Keratinocyte (primary cell): ENCODE measurements around the gene MST1. TPM values are rescaled to one million over a fixed set of nuclear protein-coding genes. Genes with fewer than 3 reads are reported as not detected.

Source experiments
- DNase-seq: peaks from one replicate; pipeline ENCODE4 v3.0.0-alpha.2; 2011; ENCODE audit warnings: low read depth, missing footprints, low spot score
- FAIRE-seq: peaks from 2 replicates; lab custom pipeline; 2011; peaks lifted over from hg19 to GRCh38; lab: Jason Lieb, UNC
- H2AFZ ChIP-seq: 2 replicates; pipeline ENCODE4 v1.6.0; 2012; ENCODE audit warnings: low read length, control low read depth, inconsistent platforms; ENCODE audit not compliant: control insufficient read depth
- H3K27ac ChIP-seq: 2 replicates; pipeline ENCODE4 v1.5.1; 2011; ENCODE audit warnings: low read length; ENCODE audit not compliant: control insufficient read depth, insufficient read depth
- H3K27me3 ChIP-seq: 3 replicates; pipeline ENCODE4 v1.6.0; 2011; ENCODE audit warnings: low read length; ENCODE audit not compliant: control insufficient read depth, insufficient read depth; ENCODE audit errors: extremely low read depth
- H3K36me3 ChIP-seq, 2 experiments: 2 replicates in 1 of 2; 3 replicates in 1 of 2; pipeline ENCODE4 v1.5.1; 2011; ENCODE audit warnings: low read length in 2 of 2, mild to moderate bottlenecking in 1 of 2; ENCODE audit not compliant: control insufficient read depth in 2 of 2, insufficient read depth in 2 of 2; ENCODE audit errors: extremely low read depth in 1 of 2
- H3K4me1 ChIP-seq: 3 replicates; pipeline ENCODE4 v1.5.1; 2011; ENCODE audit warnings: low read length; ENCODE audit not compliant: control insufficient read depth, insufficient read depth; ENCODE audit errors: extremely low read depth
- H3K4me2 ChIP-seq: 3 replicates; pipeline ENCODE4 v1.6.0; 2011; ENCODE audit warnings: low read depth, low read length; ENCODE audit not compliant: control insufficient read depth, insufficient read depth; ENCODE audit errors: extremely low read depth
- H3K4me3 ChIP-seq, 3 experiments: fragments of 200-600 bp in 1 of 3; sonication (generic) in 1 of 3; 2 replicates in 2 of 3; 3 replicates in 1 of 3; pipeline ENCODE4 v1.5.1; 2011 to 2016; ENCODE audit warnings: low read length in 3 of 3, mild to moderate bottlenecking in 3 of 3, control low read depth in 2 of 3, inconsistent platforms in 1 of 3, low read depth in 1 of 3, mixed read lengths in 1 of 3, mixed run types in 1 of 3, moderate library complexity in 1 of 3; ENCODE audit not compliant: control insufficient read depth in 2 of 3, insufficient read depth in 2 of 3; ENCODE audit errors: extremely low read depth in 1 of 3
- H3K79me2 ChIP-seq: 2 replicates; pipeline ENCODE4 v1.6.0; 2012; ENCODE audit warnings: low read length; ENCODE audit not compliant: control insufficient read depth, insufficient read depth
- H3K9ac ChIP-seq: 3 replicates; pipeline ENCODE4 v1.6.0; 2011; ENCODE audit warnings: low read length; ENCODE audit not compliant: control insufficient read depth, insufficient read depth; ENCODE audit errors: extremely low read depth
- H3K9me1 ChIP-seq: 3 replicates; pipeline ENCODE4 v1.6.0; 2011; ENCODE audit warnings: low read length; ENCODE audit not compliant: control insufficient read depth, insufficient read depth; ENCODE audit errors: extremely low read depth
- H3K9me3 ChIP-seq: 2 replicates; pipeline ENCODE4 v1.5.1; 2012; ENCODE audit warnings: low read depth, low read length; ENCODE audit not compliant: control insufficient read depth
- H4K20me1 ChIP-seq: 3 replicates; pipeline ENCODE4 v1.6.0; 2011; ENCODE audit warnings: low read length; ENCODE audit not compliant: control insufficient read depth, insufficient read depth; ENCODE audit errors: extremely low read depth
- CTCF ChIP-seq, 3 experiments: IDR thresholded peaks in 1 of 3; conservative IDR thresholded peaks in 1 of 3; optimal IDR thresholded peaks in 1 of 3; 2 replicates in 2 of 3; 3 replicates in 1 of 3; pipeline versions ENCODE3 to v1.5.1; 2011; ENCODE audit warnings: low read length in 3 of 3, mild to moderate bottlenecking in 3 of 3, moderate library complexity in 2 of 3, control low read depth in 1 of 3, inconsistent platforms in 1 of 3; ENCODE audit not compliant: insufficient read depth in 2 of 3; ENCODE audit errors: extremely low read depth in 1 of 3
- EZH2 ChIP-seq: IDR thresholded peaks from one replicate; pipeline ENCODE4 v1.6.1; 2012; ENCODE audit warnings: inconsistent platforms, mild to moderate bottlenecking, low read length, moderate library complexity
- dilution Hi-C: fragments of 300-500 bp; cut with MboI; formaldehyde crosslinking; loops from one replicate; pipeline ENCODE4 v1.7.0; 2020; ENCODE audit warnings: low sequenced_read_pairs; ENCODE audit not compliant: extremely low pct_ligation_motif_present
- polyA plus RNA-seq, 5 experiments: library from polyadenylated mRNA; depleted of rRNA in 3 of 5; stranded (reverse) in 3 of 5; stranded (forward) in 1 of 5; unstranded in 1 of 5; fragments of >200 nt; gene quantifications; 1 replicate in 1 of 5; 2 replicates in 3 of 5; 3 replicates in 1 of 5; pipeline versions ENCODE4 v1.2.1 to v1.2.3, GENCODE V29; 2011 to 2012; ENCODE audit warnings: missing spikeins in 2 of 5, low read depth in 1 of 5, low replicate concordance in 1 of 5

MST1 gene
- polyA plus RNA-seq, 1 donor (not counting 4 experiments of a cell fraction or from before 2014, with no cell fraction given): 5.2 TPM

- dilution Hi-C loops: loop anchor here (25.0 kb wide), 1 partner anchor 92 kb away; the partner anchor contains the start of gene BSN
Measured at GRCh38 chr3:49654176-49654825, 35.0 kb downstream of the MST1 start.

GRCh38 chr3:49653621-49654020, 35.7 kb downstream of the MST1 start:
- no peaks in the 10 kb centered on the region for H3K9me3 ChIP-seq
- H4K20me1 ChIP-seq: no peaks in the 10 kb centered on the region
- dilution Hi-C loops: loop anchor here (25.0 kb wide), 1 partner anchor 91 kb away; the partner anchor contains the start of gene BSN
- H3K27ac ChIP-seq: no peak overlapping the region
- no peaks in the 10 kb centered on the region for H3K36me3 ChIP-seq
- no peak overlapping the region for H3K9ac ChIP-seq
- H2AFZ ChIP-seq: no peak overlapping the region
- no peak overlapping the region for H3K4me3 ChIP-seq
- H3K79me2 ChIP-seq: no peaks in the 10 kb centered on the region
- TF ChIP-seq EZH2 (no peak), CTCF (optimal IDR thresholded peaks at IDR 0.05 in 1 of 3, IDR thresholded peaks at IDR 0.05 in 1 of 3, conservative IDR thresholded peaks at IDR 0.05 in 1 of 3; ENCODE audit: extremely low read depth in 1 of 3, insufficient read depth in 2 of 3, low read length in 3 of 3) (no peak)
- DNase-seq (no peak), FAIRE-seq (no peak)
- H3K4me2 ChIP-seq: no peak overlapping the region
- no peaks in the 10 kb centered on the region for H3K9me1 ChIP-seq
- H3K27me3 ChIP-seq: peaks cover 23% of the 10 kb centered on the region
- H3K4me1 ChIP-seq: peaks cover 3% of the 10 kb centered on the region

More at GRCh38 chr3:49654176-49654825, 35.0 kb downstream of the MST1 start:
- TF ChIP-seq EZH2 (no peak), CTCF (optimal IDR thresholded peaks at IDR 0.05 in 1 of 3, IDR thresholded peaks at IDR 0.05 in 1 of 3, conservative IDR thresholded peaks at IDR 0.05 in 1 of 3; ENCODE audit: extremely low read depth in 1 of 3, insufficient read depth in 2 of 3, low read length in 3 of 3) (no peak)
- H3K27me3 ChIP-seq: peaks cover 25% of the 10 kb centered on the region
- H3K4me1 ChIP-seq: peaks cover 3% of the 10 kb centered on the region
- H3K4me3 ChIP-seq: no peak overlapping the region
- DNase-seq (no peak), FAIRE-seq (no peak)
- no peaks in the 10 kb centered on the region for H3K9me3 ChIP-seq
- no peak overlapping the region for H3K4me2 ChIP-seq
- H3K9ac ChIP-seq: no peak overlapping the region
- H3K27ac ChIP-seq: no peak overlapping the region
- no peaks in the 10 kb centered on the region for H3K9me1 ChIP-seq
- no peaks in the 10 kb centered on the region for H3K36me3 ChIP-seq
- H3K79me2 ChIP-seq: no peaks in the 10 kb centered on the region
- no peaks in the 10 kb centered on the region for H4K20me1 ChIP-seq
- H2AFZ ChIP-seq: no peak overlapping the region
